Cardiac muscle cell (in vitro differentiated cells and primary cell): ENCODE data around the gene ERLIN1. TPM values are rescaled to one million over a fixed set of nuclear protein-coding genes. Genes with fewer than 3 reads are reported as not detected.

Experiments
- DNase-seq, 2 donors: peaks; one replicate each; pipeline versions ENCODE4 v3.0.0 to v3.0.0-alpha.2; 2010 to 2017; ENCODE audit warnings: low read depth in 1 of 2, low spot score in 1 of 2
- H3K27ac ChIP-seq: fragments of 200-600 bp; sonication (generic); 2 replicates; pipeline ENCODE4 v1.5.1; 2016
- H3K27me3 ChIP-seq: fragments of 200-600 bp; sonication (generic); 2 replicates; pipeline ENCODE4 v1.6.0; 2016; ENCODE audit warnings: control low read depth
- H3K36me3 ChIP-seq: fragments of 200-600 bp; sonication (generic); 2 replicates; pipeline ENCODE4 v1.5.1; 2016; ENCODE audit warnings: control low read depth
- H3K4me1 ChIP-seq: fragments of 200-600 bp; sonication (generic); 2 replicates; pipeline ENCODE4 v1.8.1; 2017; ENCODE audit warnings: low read depth, mild to moderate bottlenecking, mixed run types
- H3K4me3 ChIP-seq: fragments of 200-600 bp; sonication (generic); 2 replicates; pipeline ENCODE4 v1.5.1; 2016; ENCODE audit warnings: mild to moderate bottlenecking
- H3K9me3 ChIP-seq: fragments of 200-600 bp; sonication (generic); 2 replicates; pipeline ENCODE4 v1.5.1; 2017; ENCODE audit warnings: low read depth, mild to moderate bottlenecking, control low read depth
- CTCF ChIP-seq: IDR thresholded peaks from 2 replicates; pipeline ENCODE4 v1.5.1; 2012; ENCODE audit warnings: low read depth, mild to moderate bottlenecking, low read length
- polyA plus RNA-seq: library from polyadenylated mRNA; unstranded; fragments of >200 nt; fragmentation: Nextera tagmentation; extraction: Ambion mirVana; gene quantifications from 2 replicates; pipeline ENCODE4 v1.2.1, GENCODE V29; 2016
- total RNA-seq: library from RNA; depleted of rRNA; stranded (reverse); fragments of >200 nt; gene quantifications from 2 replicates; pipeline ENCODE4 v1.2.3, GENCODE V29; 2016

The ERLIN1 gene
- total and polyA plus RNA-seq, 2 experiments from 2014 or later: 12.9 to 15.4 TPM

DNA sequence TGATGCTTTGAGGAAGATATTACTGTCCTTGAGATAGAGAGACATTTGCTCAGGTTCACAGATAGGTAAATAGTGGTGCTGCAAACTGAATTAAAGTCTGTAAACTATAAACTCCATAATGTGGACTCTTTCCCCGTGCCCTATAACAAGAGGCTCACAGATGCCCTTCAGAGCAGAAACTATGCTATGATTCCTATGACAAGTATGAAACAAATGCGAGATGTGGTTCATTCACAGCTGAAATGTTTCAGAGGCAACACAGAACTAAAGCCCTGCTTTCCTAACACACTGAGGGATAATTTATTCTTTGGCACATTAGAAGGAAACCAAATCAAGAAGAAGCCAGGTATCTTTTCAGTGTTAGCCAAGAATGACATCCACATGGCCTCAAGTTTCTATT lies 30.2 kb upstream of the ERLIN1 start:
- TF ChIP-seq CTCF: no peak
- peaks cover 60% of the 10 kb centered on the region for H3K36me3 ChIP-seq

GRCh38 chr10:100209303-100209702 lies 23.5 kb upstream of the ERLIN1 start:
- H3K27ac ChIP-seq: peak overlapping the region; percentile 22
- no peak overlapping the region for H3K4me3 ChIP-seq
- TF ChIP-seq CTCF: no peak
- H3K36me3 ChIP-seq: peaks cover 41% of the 10 kb centered on the region
- peak in 1 of 2 donors; percentile 75 for DNase-seq
- no peaks in the 10 kb centered on the region for H3K27me3 ChIP-seq
- H3K9me3 ChIP-seq: no peaks in the 10 kb centered on the region
- H3K4me1 ChIP-seq: no peaks in the 10 kb centered on the region

More for the DNA sequence above, 30.2 kb upstream of the ERLIN1 start:
- Histone ChIP-seq H3K9me3 (no peaks in the 10 kb centered on the region), H3K4me1 (no peaks in the 10 kb centered on the region), H3K27me3 (no peaks in the 10 kb centered on the region), H3K27ac (no peak overlapping the region), H3K4me3 (no peak overlapping the region)
- no peak for DNase-seq

GRCh38 chr10:100208276-100208675 lies 22.4 kb upstream of the ERLIN1 start:
- Histone ChIP-seq H3K36me3 (peaks cover 51% of the 10 kb centered on the region), H3K27ac (no peak overlapping the region), H3K9me3 (no peaks in the 10 kb centered on the region), H3K27me3 (no peaks in the 10 kb centered on the region), H3K4me1 (no peaks in the 10 kb centered on the region), H3K4me3 (no peak overlapping the region)
- TF ChIP-seq CTCF: no peak
- no peak for DNase-seq

DNA sequence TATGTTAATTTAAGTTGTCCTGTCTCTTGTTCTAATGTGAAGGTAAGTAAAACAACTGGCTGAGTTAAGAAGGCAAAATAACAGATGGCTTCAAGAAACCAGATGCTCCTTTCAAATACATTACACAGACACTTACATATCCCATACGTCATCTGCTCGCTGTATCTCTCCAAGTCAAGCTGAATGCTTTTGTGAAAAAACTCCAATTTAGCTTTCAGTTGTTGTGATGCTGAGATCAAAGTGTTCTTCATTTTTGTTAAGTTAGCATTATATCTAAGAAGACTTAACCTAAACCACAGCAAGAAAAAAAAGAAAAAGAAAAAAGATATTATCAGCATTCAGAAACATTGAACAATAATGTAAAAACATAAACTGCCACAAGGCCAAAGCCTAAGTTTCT lies 18.5 kb upstream of the ERLIN1 start:
- no peak overlapping the region for H3K27ac ChIP-seq
- H3K4me3 ChIP-seq: no peak overlapping the region
- DNase-seq: no peak
- peaks cover 66% of the 10 kb centered on the region for H3K36me3 ChIP-seq
- H3K4me1 ChIP-seq: no peaks in the 10 kb centered on the region
- no peak for TF ChIP-seq CTCF
- no peaks in the 10 kb centered on the region for H3K9me3 ChIP-seq
- no peaks in the 10 kb centered on the region for H3K27me3 ChIP-seq

GRCh38 chr10:100201549-100201948 lies 15.7 kb upstream of the ERLIN1 start:
- H3K36me3 ChIP-seq: peaks cover 57% of the 10 kb centered on the region
- TF ChIP-seq CTCF: no peak
- H3K4me1 ChIP-seq: no peaks in the 10 kb centered on the region
- no peak overlapping the region for H3K27ac ChIP-seq
- H3K4me3 ChIP-seq: no peak overlapping the region
- DNase-seq: no peak
- no peaks in the 10 kb centered on the region for H3K27me3 ChIP-seq
- H3K9me3 ChIP-seq: no peaks in the 10 kb centered on the region

DNA sequence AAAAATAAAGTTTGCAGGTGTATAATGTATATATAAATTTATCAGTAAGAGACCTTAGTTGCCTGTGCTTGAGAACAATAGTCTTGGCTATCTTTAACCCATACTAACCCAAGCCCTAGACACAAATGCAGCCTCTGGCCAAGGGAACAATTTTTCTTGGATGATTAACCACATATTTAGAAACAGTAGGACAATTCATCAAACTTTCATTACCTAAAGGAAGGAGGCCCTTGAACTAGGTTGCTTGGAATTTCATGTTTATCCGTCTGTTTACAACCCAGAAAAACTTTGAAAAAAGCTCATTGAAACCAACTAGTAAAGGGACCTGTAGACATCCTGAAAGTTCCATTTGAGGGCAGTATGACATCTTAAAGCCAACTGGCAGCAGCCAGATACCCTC lies 8.9 kb upstream of the ERLIN1 start:
- H3K36me3 ChIP-seq: peaks cover 53% of the 10 kb centered on the region
- TF ChIP-seq CTCF: no peak
- no peak overlapping the region for H3K4me3 ChIP-seq
- no peaks in the 10 kb centered on the region for H3K4me1 ChIP-seq
- no peak overlapping the region for H3K27ac ChIP-seq
- DNase-seq: no peak
- H3K27me3 ChIP-seq: no peaks in the 10 kb centered on the region
- H3K9me3 ChIP-seq: no peaks in the 10 kb centered on the region
